Suprapubic skin (tissue), 4 donors: ENCODE data around the gene GGCT.

Experiments used
- EP300 ChIP-seq: sonication (generic); formaldehyde crosslinking; IDR thresholded peaks from one replicate; pipeline ENCODE4 v1.6.1; 2017; ENCODE audit warnings: antibody characterized with exemption
- POLR2A ChIP-seq, 2 donors: fragments of 450-650 bp; IDR thresholded peaks; one replicate each; pipeline ENCODE4 v1.6.1; 2017; ENCODE audit warnings: antibody characterized with exemption in 2 of 2, mild to moderate bottlenecking in 2 of 2, moderate library complexity in 2 of 2
- POLR2AphosphoS5 ChIP-seq, 3 donors: sonication (generic); formaldehyde crosslinking; IDR thresholded peaks; one replicate each; pipeline ENCODE4 v1.6.1; 2017; ENCODE audit warnings: antibody characterized with exemption in 3 of 3
- TF ChIP-seq, protein P1 (sequence below), 2 donors: fragments of 200-600 bp in 1 of 2; fragments of 450-650 bp in 1 of 2; sonication (generic) in 1 of 2; IDR thresholded peaks; one replicate each; pipeline ENCODE4 v1.5.1; 2016 to 2019; ENCODE audit warnings: antibody characterized with exemption in 2 of 2, mild to moderate bottlenecking in 1 of 2, moderate library complexity in 1 of 2

DNA sequence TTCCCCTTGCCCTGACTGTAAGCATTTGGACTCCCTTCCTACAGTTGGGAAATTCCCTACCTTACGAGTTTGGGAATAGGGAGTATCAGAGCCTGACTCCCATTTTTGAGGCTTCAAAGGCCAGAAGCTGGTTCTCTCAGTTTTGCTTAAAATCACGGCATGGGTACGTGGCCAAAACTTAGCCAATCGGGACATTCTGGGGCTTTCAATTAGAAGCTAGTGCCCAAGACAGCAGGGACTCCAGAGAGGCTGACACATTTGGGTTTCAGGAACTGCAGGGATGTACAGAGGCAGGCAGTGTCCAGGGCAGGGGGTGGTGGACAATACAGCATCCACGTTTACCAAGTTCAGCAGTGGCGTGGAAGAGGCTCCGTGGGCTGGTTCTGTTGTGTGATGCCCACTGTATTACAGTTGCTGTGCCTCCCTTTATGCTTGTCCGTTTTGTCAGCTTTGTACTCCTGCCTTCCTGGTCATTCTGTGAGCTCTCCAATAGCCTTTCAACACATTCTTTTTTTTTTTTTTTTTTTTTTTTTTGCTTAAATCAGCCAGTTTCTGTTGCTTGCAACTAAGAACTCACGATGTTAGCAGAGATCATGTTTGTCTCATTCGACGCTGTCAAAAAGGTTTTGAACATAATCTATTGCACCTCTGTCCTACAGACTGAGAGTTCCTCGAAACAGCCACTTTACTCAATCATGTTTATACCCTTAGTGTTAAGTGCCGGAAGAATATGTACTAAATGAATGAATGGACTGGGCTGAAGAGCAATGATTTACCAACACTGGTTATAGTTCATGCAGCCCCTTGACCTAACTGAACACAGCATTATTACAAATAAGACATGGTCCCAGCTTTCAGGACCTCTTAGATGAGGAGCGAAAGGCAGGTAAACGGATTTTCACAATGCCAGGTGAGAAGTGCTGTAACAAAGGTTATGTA, 1.1 kb downstream of the GGCT start:
- TF ChIP-seq EP300 (no peak), POLR2A (IDR thresholded peaks at IDR 0.05) (no peak), POLR2AphosphoS5 (IDR thresholded peaks at IDR 0.05) (no peak)
- TF ChIP-seq, protein P1, sequence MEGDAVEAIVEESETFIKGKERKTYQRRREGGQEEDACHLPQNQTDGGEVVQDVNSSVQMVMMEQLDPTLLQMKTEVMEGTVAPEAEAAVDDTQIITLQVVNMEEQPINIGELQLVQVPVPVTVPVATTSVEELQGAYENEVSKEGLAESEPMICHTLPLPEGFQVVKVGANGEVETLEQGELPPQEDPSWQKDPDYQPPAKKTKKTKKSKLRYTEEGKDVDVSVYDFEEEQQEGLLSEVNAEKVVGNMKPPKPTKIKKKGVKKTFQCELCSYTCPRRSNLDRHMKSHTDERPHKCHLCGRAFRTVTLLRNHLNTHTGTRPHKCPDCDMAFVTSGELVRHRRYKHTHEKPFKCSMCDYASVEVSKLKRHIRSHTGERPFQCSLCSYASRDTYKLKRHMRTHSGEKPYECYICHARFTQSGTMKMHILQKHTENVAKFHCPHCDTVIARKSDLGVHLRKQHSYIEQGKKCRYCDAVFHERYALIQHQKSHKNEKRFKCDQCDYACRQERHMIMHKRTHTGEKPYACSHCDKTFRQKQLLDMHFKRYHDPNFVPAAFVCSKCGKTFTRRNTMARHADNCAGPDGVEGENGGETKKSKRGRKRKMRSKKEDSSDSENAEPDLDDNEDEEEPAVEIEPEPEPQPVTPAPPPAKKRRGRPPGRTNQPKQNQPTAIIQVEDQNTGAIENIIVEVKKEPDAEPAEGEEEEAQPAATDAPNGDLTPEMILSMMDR (IDR thresholded peaks at IDR 0.05), result no peak
